Body of pancreas (tissue), 4 donors: ENCODE measurements around the gene IGFBP3. TPM values are rescaled to one million over a fixed set of nuclear protein-coding genes. Genes with fewer than 3 reads are reported as not detected.

Source experiments
- ATAC-seq: fragments of 150-250 bp; one replicate; pipeline ENCODE4 v1.9.1; 2016
- DNase-seq, 4 donors: peaks; one replicate each; pipeline ENCODE4 v3.0.0-alpha.2; 2019
- H3K27ac ChIP-seq, 4 donors: fragments of 200-600 bp; sonication (generic); 1 replicate in 3 of 4; 2 replicates in 1 of 4; pipeline versions ENCODE4 v1.5.1 to v1.6.1; 2016 to 2019; ENCODE audit warnings: mild to moderate bottlenecking in 1 of 4, mixed read lengths in 1 of 4, moderate library complexity in 1 of 4
- H3K27me3 ChIP-seq, 2 donors: fragments of 200-600 bp; sonication (generic); one replicate each; pipeline ENCODE4 v1.6.0; 2016; ENCODE audit warnings: mild to moderate bottlenecking in 1 of 2
- H3K36me3 ChIP-seq, 2 donors: fragments of 200-600 bp; sonication (generic); replicated peaks in 1 of 2; 2 replicates each; pipeline ENCODE4 v1.5.1; 2016; ENCODE audit warnings: low read depth in 2 of 2; ENCODE audit not compliant: insufficient read depth in 1 of 2
- H3K4me1 ChIP-seq: fragments of 200-600 bp; sonication (generic); one replicate; pipeline ENCODE4 v1.6.0; 2016
- H3K4me3 ChIP-seq, 2 donors: fragments of 200-600 bp; sonication (generic); 1 replicate in 1 of 2; 2 replicates in 1 of 2; pipeline ENCODE4 v1.5.1; 2016 to 2019
- H3K9me3 ChIP-seq, 3 donors: fragments of 200-600 bp; sonication (generic); 1 replicate in 2 of 3; 2 replicates in 1 of 3; pipeline ENCODE4 v1.5.1; 2016
- CTCF ChIP-seq, 7 experiments: fragments of 450-650 bp in 4 of 7; fragments of 200-600 bp in 3 of 7; sonication (generic) in 3 of 7; IDR thresholded peaks; one replicate each; pipeline ENCODE4 v1.5.1; 2016 to 2019; ENCODE audit warnings: antibody characterized with exemption in 7 of 7
- POLR2A ChIP-seq, 3 donors: fragments of 450-650 bp; IDR thresholded peaks; one replicate each; pipeline ENCODE4 v1.6.1; 2016; ENCODE audit warnings: antibody characterized with exemption in 3 of 3, mild to moderate bottlenecking in 2 of 3
- WGBS, 2 donors: methylation state at CpG; one replicate each; pipeline ENCODE4 v1.1.5; 2017; 5-methylcytosine and 5-hydroxymethylcytosine counted together
- intact Hi-C: fragments of 100-400 bp; cut with DNase I; formaldehyde crosslinking; loops from one replicate; pipeline ENCODE4 v1.15.1; 2023
- total RNA-seq, 2 donors: library from RNA; depleted of rRNA; stranded (reverse); fragments of >200 nt; gene quantifications; one replicate each; pipeline ENCODE4 v1.1.0, GENCODE V29; 2016

The IGFBP3 gene
- total RNA-seq, 2 donors from 2014 or later, result 100 to 405 TPM

- ATAC-seq (no peak), DNase-seq (no peak)
- Histone ChIP-seq H3K27me3 (peaks cover 0 to 5% of the 10 kb centered on the region in 2 donors), H3K9me3 (no peaks in the 10 kb centered on the region), H3K4me3 (no peak overlapping the region), H3K4me1 (peaks cover 53% of the 10 kb centered on the region), H3K36me3 (no peaks in the 10 kb centered on the region), H3K27ac (no peak overlapping the region)
- intact Hi-C loops, result loop anchor here (5.0 kb wide), 2 partner anchors 432 to 1167 kb away; no protein-coding TSS in a partner anchor
- WGBS, 2 donors, result 6 to 9% methylated on average over 19 of the region's 19 CpGs
- TF ChIP-seq POLR2A (IDR thresholded peaks at IDR 0.05) (no peak), CTCF (IDR thresholded peaks at IDR 0.05) (no peak)
These were observed 1.0 kb downstream of the IGFBP3 start for GRCh38 chr7:45919993-45920459.

- Histone ChIP-seq H3K4me3 (no peak overlapping the region), H3K4me1 (peaks cover 46% of the 10 kb centered on the region), H3K27me3 (peaks cover 0 to 5% of the 10 kb centered on the region in 2 donors), H3K36me3 (no peaks in the 10 kb centered on the region), H3K9me3 (no peaks in the 10 kb centered on the region), H3K27ac (no peak overlapping the region)
- intact Hi-C loops, result loop anchor here (5.0 kb wide), 2 partner anchors 433 to 1168 kb away; no protein-coding TSS in a partner anchor
- WGBS, 2 donors, result 41 to 46% methylated on average over 9 of the region's 9 CpGs
- DNase-seq (no peak), ATAC-seq (no peak)
- TF ChIP-seq CTCF (IDR thresholded peaks at IDR 0.05) (no peak), POLR2A (IDR thresholded peaks at IDR 0.05) (no peak)
These were observed 1.8 kb downstream of the IGFBP3 start for GRCh38 chr7:45919231-45919784.

GRCh38 chr7:45918556-45918955 lies 2.5 kb downstream of the IGFBP3 start:
- Histone ChIP-seq H3K36me3 (no peaks in the 10 kb centered on the region), H3K4me1 (peaks cover 40% of the 10 kb centered on the region), H3K27ac (no peak overlapping the region), H3K27me3 (peaks cover 0 to 5% of the 10 kb centered on the region in 2 donors), H3K9me3 (no peaks in the 10 kb centered on the region), H3K4me3 (no peak overlapping the region)
- intact Hi-C loops, result loop anchor here (5.0 kb wide), 2 partner anchors 434 to 1169 kb away; no protein-coding TSS in a partner anchor
- TF ChIP-seq POLR2A (IDR thresholded peaks at IDR 0.05) (no peak), CTCF (IDR thresholded peaks at IDR 0.05) (no peak)
- 66 to 78% methylated on average over 2 of the region's 2 CpGs for WGBS, 2 donors
- ATAC-seq, result no peak
- no peak for DNase-seq

GRCh38 chr7:45917658-45918057 lies 3.4 kb downstream of the IGFBP3 start:
- DNase-seq, result peak; percentile 69 to 82 (median 80)
- no peaks in the 10 kb centered on the region for H3K9me3 ChIP-seq
- no peaks in the 10 kb centered on the region for H3K36me3 ChIP-seq
- WGBS, 2 donors, result 9% methylated on average over 4 to 15 of the region's 15 CpGs
- peaks cover 31% of the 10 kb centered on the region for H3K4me1 ChIP-seq
- peak; percentile 55 for ATAC-seq
- H3K4me3 ChIP-seq, result no peak overlapping the region
- peaks cover 0 to 5% of the 10 kb centered on the region in 2 donors for H3K27me3 ChIP-seq
- TF ChIP-seq POLR2A (IDR thresholded peaks at IDR 0.05), result no peak
- TF ChIP-seq CTCF (IDR thresholded peaks at IDR 0.05), result peak; percentile 74 to 96 (median 83)
- intact Hi-C loops, result loop anchor here (5.0 kb wide), 2 partner anchors 435 to 1170 kb away; no protein-coding TSS in a partner anchor
- H3K27ac ChIP-seq, result no peak overlapping the region
